ENCODE results near the gene SPATC1L. TPM values are rescaled to one million over a fixed set of nuclear protein-coding genes. Genes with fewer than 3 reads are reported as not detected.
A peak's percentile ranks its signal among the peaks of the same experiment; 100 is the strongest.

Gene SPATC1L
- total RNA-seq, 1 donor from 2014 or later = 25.3 TPM

- Mint-ChIP-seq H3K27ac (ENCODE audit: unreplicated experiment) (no peak overlapping the region), H3K4me3 (ENCODE audit: unreplicated experiment) (no peak overlapping the region), H3K4me1 (ENCODE audit: unreplicated experiment) (no peaks in the 10 kb centered on the region), H3K36me3 (ENCODE audit: low read depth, unreplicated experiment) (peaks cover 4% of the 10 kb centered on the region), H3K27me3 (ENCODE audit: unreplicated experiment) (peaks cover 6% of the 10 kb centered on the region), H3K9me3 (ENCODE audit: unreplicated experiment) (no peaks in the 10 kb centered on the region)
- no peak for TF ChIP-seq CTCF (IDR thresholded peaks at IDR 0.05; ENCODE audit: unreplicated experiment)
- DNase-seq (ENCODE audit: low spot score) = no peak
Observed at GRCh38 chr21:46156378-46156645, 27.9 kb downstream of the SPATC1L start.

GRCh38 chr21:46155514-46156377 lies 28.5 kb downstream of the SPATC1L start, which contains the start of gene FTCD:
Gene FTCD, minus strand, starts transcription at chr21:46155579. Its CDS starts 56 bp downstream, at chr21:46155523.
- no peak for DNase-seq (ENCODE audit: low spot score)
- Mint-ChIP-seq H3K4me3 (ENCODE audit: unreplicated experiment) (no peak within 1 kb of the TSS), H3K9me3 (ENCODE audit: unreplicated experiment) (no peaks in the 10 kb centered on the region), H3K27me3 (ENCODE audit: unreplicated experiment) (peaks cover 6% of the 10 kb centered on the region), H3K36me3 (ENCODE audit: low read depth, unreplicated experiment) (peaks cover 4% of the 10 kb centered on the region), H3K27ac (ENCODE audit: unreplicated experiment) (peak within 1 kb of the TSS; percentile 30), H3K4me1 (ENCODE audit: unreplicated experiment) (no peaks in the 10 kb centered on the region)
- no peak for TF ChIP-seq CTCF (IDR thresholded peaks at IDR 0.05; ENCODE audit: unreplicated experiment)

GRCh38 chr21:46154955-46155513 lies 29.2 kb downstream of the SPATC1L start:
- Mint-ChIP-seq H3K4me3 (ENCODE audit: unreplicated experiment) (no peak overlapping the region), H3K9me3 (ENCODE audit: unreplicated experiment) (no peaks in the 10 kb centered on the region), H3K27ac (ENCODE audit: unreplicated experiment) (no peak overlapping the region), H3K4me1 (ENCODE audit: unreplicated experiment) (no peaks in the 10 kb centered on the region), H3K27me3 (ENCODE audit: unreplicated experiment) (peaks cover 6% of the 10 kb centered on the region), H3K36me3 (ENCODE audit: low read depth, unreplicated experiment) (peaks cover 4% of the 10 kb centered on the region)
- DNase-seq (ENCODE audit: low spot score) = no peak
- no peak for TF ChIP-seq CTCF (IDR thresholded peaks at IDR 0.05; ENCODE audit: unreplicated experiment)

- Mint-ChIP-seq H3K27me3 (ENCODE audit: unreplicated experiment) (peaks cover 5% of the 10 kb centered on the region), H3K27ac (ENCODE audit: unreplicated experiment) (no peak overlapping the region), H3K4me1 (ENCODE audit: unreplicated experiment) (no peaks in the 10 kb centered on the region), H3K9me3 (ENCODE audit: unreplicated experiment) (no peaks in the 10 kb centered on the region), H3K4me3 (ENCODE audit: unreplicated experiment) (no peak overlapping the region), H3K36me3 (ENCODE audit: low read depth, unreplicated experiment) (peaks cover 5% of the 10 kb centered on the region)
- no peak for DNase-seq (ENCODE audit: low spot score)
- TF ChIP-seq CTCF (IDR thresholded peaks at IDR 0.05; ENCODE audit: unreplicated experiment) = no peak
Observed at GRCh38 chr21:46154155-46154954, 29.9 kb downstream of the SPATC1L start.
